H1 (cell line): ENCODE results near the gene TADA1. TPM values are rescaled to one million over a fixed set of nuclear protein-coding genes. Genes with fewer than 3 reads are reported as not detected.

Experiments used
- BACH1 ChIP-seq: IDR thresholded peaks from 2 replicates; pipeline ENCODE4 v1.6.1; 2012; ENCODE audit warnings: low read length, improper control_type of control experiment
- CHD7 ChIP-seq: fragments of 300-600 bp; sonication (generic); IDR thresholded peaks from 2 replicates; pipeline ENCODE4 v1.7.1; 2012; ENCODE audit warnings: low read length, moderate library complexity, mild to moderate bottlenecking, inconsistent platforms; ENCODE audit not compliant: insufficient replicate concordance
- KDM4A ChIP-seq: IDR thresholded peaks from one replicate; pipeline ENCODE4 v1.7.1; 2012; ENCODE audit warnings: low read depth, mild to moderate bottlenecking, moderate library complexity, low read length, inconsistent platforms; ENCODE audit not compliant: severe bottlenecking
- RAD21 ChIP-seq, 2 experiments: IDR thresholded peaks in 1 of 2; conservative IDR thresholded peaks in 1 of 2; 2 replicates each; pipeline ENCODE4 v1.6.1; 2011; ENCODE audit warnings: low read depth in 2 of 2, low read length in 2 of 2, improper control_type of control experiment in 1 of 2, inconsistent platforms in 1 of 2, mild to moderate bottlenecking in 1 of 2, moderate library complexity in 1 of 2
- SIX5 ChIP-seq: IDR thresholded peaks from 2 replicates; pipeline ENCODE4 v1.6.1; 2011; ENCODE audit warnings: mild to moderate bottlenecking, low read depth, low read length
- TBP ChIP-seq: IDR thresholded peaks from 2 replicates; pipeline ENCODE4 v1.6.1; 2011; ENCODE audit warnings: low read depth, low read length, improper control_type of control experiment
- TCF12 ChIP-seq: IDR thresholded peaks from 2 replicates; pipeline ENCODE4 v1.6.1; 2011; ENCODE audit warnings: low read depth, mild to moderate bottlenecking, low read length
- YY1 ChIP-seq: IDR thresholded peaks from 2 replicates; pipeline ENCODE4 v1.6.1; 2011; ENCODE audit warnings: low read depth, mild to moderate bottlenecking, low read length
- polyA plus RNA-seq, 7 experiments: library from polyadenylated mRNA; depleted of rRNA in 3 of 7; stranded (reverse) in 5 of 7; unstranded in 2 of 7; fragments of >200 nt in 5 of 7; fragments of 200-250 nt in 2 of 7; gene quantifications; 1 replicate in 5 of 7; 2 replicates in 1 of 7; 4 replicates in 1 of 7; pipeline versions ENCODE4 v1.2.1 to v1.2.3, GENCODE V29; 2011 to 2013; ENCODE audit warnings: missing spikeins in 2 of 7, mixed read lengths in 2 of 7
- total RNA-seq: library from RNA; stranded (reverse); fragmentation: NEBNext Ultra II Directional; extraction: Animal tissue kit (Norgen Biotek cat#: 25700); gene quantifications from 2 replicates; pipeline ENCODE4 v1.2.1, GENCODE V29; 2021
- TF ChIP-seq, protein P1 (sequence below): IDR thresholded peaks from 2 replicates; pipeline ENCODE4 v1.6.1; 2011; ENCODE audit warnings: low read length, improper control_type of control experiment

Gene TADA1
- total and polyA plus RNA-seq, 2 of the 8 experiments (the other 6 are each of a cell fraction or from before 2014, with no cell fraction given) = 21.1 to 23.6 TPM

DNA sequence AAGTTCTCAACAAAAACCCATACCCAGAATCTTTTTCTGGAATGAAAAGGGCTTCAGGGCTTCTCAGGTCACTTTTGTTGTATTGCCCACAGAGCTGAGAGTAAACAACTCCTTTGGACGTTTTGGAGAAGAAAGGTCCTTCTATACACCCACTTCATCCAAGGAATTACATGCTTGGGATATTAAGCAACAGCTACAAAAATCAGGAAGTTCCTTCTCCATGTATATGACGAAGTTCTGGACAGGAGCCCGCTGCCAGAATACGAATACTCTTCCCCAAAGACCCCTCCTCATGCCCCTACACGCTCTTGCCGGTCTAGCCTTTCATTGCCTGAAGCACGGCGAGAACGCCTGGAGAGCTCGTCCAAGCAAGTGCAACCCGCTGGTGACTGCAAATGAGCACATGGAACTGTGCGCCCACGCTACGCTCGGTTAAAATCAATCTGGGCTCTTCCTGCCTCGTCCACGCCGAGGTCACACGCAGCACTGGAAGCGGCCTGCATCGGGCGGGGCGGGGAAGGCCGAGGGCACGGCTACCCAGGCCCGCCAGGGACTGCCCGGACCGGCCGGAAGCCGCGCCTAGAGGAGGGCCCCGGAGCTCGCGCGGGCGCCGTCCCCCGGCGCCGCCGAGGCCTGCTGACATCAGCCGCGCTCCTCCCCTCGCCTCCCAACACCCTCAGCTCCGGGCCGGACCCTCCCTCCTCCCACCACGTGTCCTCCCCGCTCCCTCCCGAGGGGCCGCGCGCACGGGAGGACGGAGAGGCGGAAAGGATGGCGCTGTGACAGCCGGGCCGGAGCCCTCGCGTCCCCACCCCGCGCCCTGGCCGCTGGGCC is 37.1 kb downstream of the TADA1 start, which contains the start of gene POGK (continued):
- TF ChIP-seq CHD7 (no peak), TCF12 (no peak), RAD21 (IDR thresholded peaks at IDR 0.05 in 1 of 2, conservative IDR thresholded peaks at IDR 0.05 in 1 of 2; ENCODE audit: low read depth in 2 of 2, low read length in 2 of 2) (no peak), YY1 (peak; percentile 32; the same call in 1 of the 2 replicates), SIX5 (no peak), KDM4A (peak; percentile 76), BACH1 (no peak), TBP (peak; percentile 61)
- TF ChIP-seq, protein P1, sequence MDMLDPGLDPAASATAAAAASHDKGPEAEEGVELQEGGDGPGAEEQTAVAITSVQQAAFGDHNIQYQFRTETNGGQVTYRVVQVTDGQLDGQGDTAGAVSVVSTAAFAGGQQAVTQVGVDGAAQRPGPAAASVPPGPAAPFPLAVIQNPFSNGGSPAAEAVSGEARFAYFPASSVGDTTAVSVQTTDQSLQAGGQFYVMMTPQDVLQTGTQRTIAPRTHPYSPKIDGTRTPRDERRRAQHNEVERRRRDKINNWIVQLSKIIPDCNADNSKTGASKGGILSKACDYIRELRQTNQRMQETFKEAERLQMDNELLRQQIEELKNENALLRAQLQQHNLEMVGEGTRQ = peak; percentile 64
